ENCODE results near the gene PSMB8.

- no peak for TF ChIP-seq CTCF (IDR thresholded peaks at IDR 0.05; ENCODE audit: insufficient read depth, low read length)
- TF ChIP-seq POLR2AphosphoS5 (IDR thresholded peaks at IDR 0.05; ENCODE audit: low read depth): no peak
- TF ChIP-seq REST (IDR thresholded peaks at IDR 0.05; ENCODE audit: insufficient replicate concordance, low read depth): no peak
- no peak for TF ChIP-seq GABPA (IDR thresholded peaks at IDR 0.05; ENCODE audit: low read depth)
These were observed 39.0 kb upstream of the PSMB8 start for GRCh38 chr6:32882879-32883250.

All from HL-60 (cell line).